HEK293 (cell line): ENCODE results near the gene ANAPC2.
A peak's percentile ranks its signal among the peaks of the same experiment; 100 is the strongest.

Experiments
- CTCF ChIA-PET: fragments of 350-600 bp; formaldehyde crosslinking; extraction: SDS; loops from one replicate; lab custom pipeline; 2021; ENCODE audit warnings: antibody characterized with exemption; lab: Yijun Ruan, JAX
- POLR2A ChIA-PET: fragments of 300-600 bp; formaldehyde crosslinking; extraction: SDS; loops from one replicate; lab custom pipeline; 2020; ENCODE audit warnings: antibody characterized with exemption, inconsistent platforms; lab: Yijun Ruan, JAX
- H3K27ac ChIP-seq: fragments of 200-500 bp; sonication (Bioruptor generic); 2 replicates; pipeline ENCODE4 v1.5.1; 2014; ENCODE audit warnings: low read depth, low read length, control low read depth, inconsistent platforms; ENCODE audit errors: extremely low read depth
- H3K36me3 ChIP-seq, 2 experiments: fragments of 200-500 bp in 1 of 2; sonication (Bioruptor generic) in 1 of 2; 1 replicate in 1 of 2; 2 replicates in 1 of 2; pipeline ENCODE4 v1.5.1; 2014 to 2017; ENCODE audit warnings: inconsistent platforms in 2 of 2, low read length in 2 of 2; ENCODE audit not compliant: control insufficient read depth in 2 of 2, insufficient read depth in 1 of 2
- H3K4me1 ChIP-seq: fragments of 200-500 bp; sonication (Bioruptor generic); 2 replicates; pipeline ENCODE4 v1.5.1; 2014; ENCODE audit warnings: mild to moderate bottlenecking, low read length, inconsistent platforms; ENCODE audit not compliant: control insufficient read depth, insufficient read depth
- H3K4me3 ChIP-seq: 2 replicates; pipeline ENCODE4 v1.5.1; 2011; ENCODE audit warnings: low read depth, mild to moderate bottlenecking, control low read depth, low read length, moderate library complexity
- H3K9me3 ChIP-seq: fragments of 200-500 bp; sonication (Bioruptor generic); 2 replicates; pipeline ENCODE4 v1.5.1; 2014; ENCODE audit warnings: low read depth, low read length, inconsistent platforms; ENCODE audit not compliant: control insufficient read depth, insufficient read depth
- BCL11A ChIP-seq: fragments of 450-650 bp; formaldehyde crosslinking; IDR thresholded peaks from 2 replicates; pipeline ENCODE4 v1.5.1; 2016; ENCODE audit warnings: low read depth, missing biosample characterization, missing genetic modification characterization
- BCL11B ChIP-seq: fragments of 450-650 bp; formaldehyde crosslinking; IDR thresholded peaks from 2 replicates; pipeline ENCODE4 v1.5.1; 2016; ENCODE audit warnings: low read depth, missing biosample characterization, missing genetic modification characterization
- FEZF1 ChIP-seq: fragments of 450-650 bp; formaldehyde crosslinking; IDR thresholded peaks from 2 replicates; pipeline ENCODE4 v1.5.1; 2016; ENCODE audit warnings: missing biosample characterization, missing genetic modification characterization
- SCRT2 ChIP-seq: fragments of 450-650 bp; formaldehyde crosslinking; IDR thresholded peaks from 2 replicates; pipeline ENCODE4 v1.5.1; 2016; ENCODE audit warnings: missing biosample characterization, missing genetic modification characterization
- ZBTB1 ChIP-seq: fragments of 450-650 bp; formaldehyde crosslinking; IDR thresholded peaks from 2 replicates; pipeline ENCODE4 v1.5.1; 2016; ENCODE audit warnings: missing biosample characterization, missing genetic modification characterization
- ZFP69B ChIP-seq: fragments of 450-650 bp; formaldehyde crosslinking; IDR thresholded peaks from 2 replicates; pipeline ENCODE4 v1.5.1; 2016; ENCODE audit warnings: missing biosample characterization, missing genetic modification characterization
- ZNF157 ChIP-seq: fragments of 450-650 bp; formaldehyde crosslinking; IDR thresholded peaks from 2 replicates; pipeline ENCODE4 v1.5.1; 2016; ENCODE audit warnings: missing biosample characterization, missing genetic modification characterization
- ZNF214 ChIP-seq: fragments of 450-650 bp; formaldehyde crosslinking; IDR thresholded peaks from 2 replicates; pipeline ENCODE4 v1.5.1; 2017; ENCODE audit warnings: missing biosample characterization, mild to moderate bottlenecking, missing genetic modification characterization, borderline replicate concordance
- ZNF23 ChIP-seq: fragments of 450-650 bp; formaldehyde crosslinking; IDR thresholded peaks from 2 replicates; pipeline ENCODE4 v1.5.1; 2016; ENCODE audit warnings: missing biosample characterization, missing genetic modification characterization, borderline replicate concordance
- ZNF341 ChIP-seq: fragments of 450-650 bp; formaldehyde crosslinking; IDR thresholded peaks from 2 replicates; pipeline ENCODE4; 2016; ENCODE audit warnings: low read depth, missing biosample characterization, missing genetic modification characterization
- ZNF510 ChIP-seq: fragments of 450-650 bp; formaldehyde crosslinking; IDR thresholded peaks from 2 replicates; pipeline ENCODE4 v1.5.1; 2018; ENCODE audit warnings: mild to moderate bottlenecking, missing genetic modification characterization, missing biosample characterization; ENCODE audit not compliant: insufficient replicate concordance
- ZNF544 ChIP-seq: fragments of 450-650 bp; formaldehyde crosslinking; IDR thresholded peaks from 2 replicates; pipeline ENCODE4 v1.5.0; 2017; ENCODE audit warnings: missing biosample characterization, missing genetic modification characterization
- ZNF549 ChIP-seq: fragments of 450-650 bp; IDR thresholded peaks from 2 replicates; pipeline ENCODE4 v1.5.1; 2018; ENCODE audit warnings: missing biosample characterization, missing genetic modification characterization, mild to moderate bottlenecking, inconsistent platforms, moderate library complexity
- ZNF571 ChIP-seq: fragments of 450-650 bp; formaldehyde crosslinking; IDR thresholded peaks from 2 replicates; pipeline ENCODE4 v1.5.0; 2017; ENCODE audit warnings: missing biosample characterization, missing genetic modification characterization
- ZNF623 ChIP-seq: fragments of 450-650 bp; formaldehyde crosslinking; IDR thresholded peaks from 2 replicates; pipeline ENCODE4 v1.5.1; 2016; ENCODE audit warnings: missing biosample characterization, missing genetic modification characterization
- ZNF624 ChIP-seq: fragments of 450-650 bp; formaldehyde crosslinking; IDR thresholded peaks from 2 replicates; pipeline ENCODE4 v1.5.1; 2017; ENCODE audit warnings: missing biosample characterization, missing genetic modification characterization
- ZNF777 ChIP-seq: fragments of 450-650 bp; formaldehyde crosslinking; IDR thresholded peaks from 2 replicates; pipeline ENCODE4 v1.5.1; 2017; ENCODE audit warnings: missing biosample characterization, missing genetic modification characterization, borderline replicate concordance
- ZNF792 ChIP-seq: fragments of 450-650 bp; formaldehyde crosslinking; IDR thresholded peaks from 2 replicates; pipeline ENCODE4 v1.5.1; 2016; ENCODE audit warnings: missing biosample characterization, missing genetic modification characterization
- TF ChIP-seq, protein P1 (sequence below): fragments of 450-650 bp; formaldehyde crosslinking; IDR thresholded peaks from 2 replicates; pipeline ENCODE4 v1.5.1; 2016; ENCODE audit warnings: missing biosample characterization, missing genetic modification characterization
- TF ChIP-seq, protein P2 (sequence below): fragments of 450-650 bp; formaldehyde crosslinking; IDR thresholded peaks from 2 replicates; pipeline ENCODE4 v1.5.1; 2017; ENCODE audit warnings: missing biosample characterization, missing genetic modification characterization
- TF ChIP-seq, protein P3 (sequence below): fragments of 450-650 bp; formaldehyde crosslinking; IDR thresholded peaks from 2 replicates; pipeline ENCODE4 v1.5.1; 2016; ENCODE audit warnings: missing biosample characterization, missing genetic modification characterization

The ANAPC2 gene

GRCh38 chr9:137233143-137233980 is 45.0 kb upstream of the ANAPC2 start:
- peaks cover 0 to under 1% of the 10 kb centered on the region in 2 experiments; a peak in 1 of 3 replicates for H3K36me3 ChIP-seq
- TF ChIP-seq ZNF157 (tag by site-specific recombination): peak; percentile 88
- TF ChIP-seq ZNF623 (tag by site-specific recombination): no peak
- no peak for TF ChIP-seq ZNF549 (tag by site-specific recombination)
- TF ChIP-seq ZNF544 (tag by site-specific recombination): no peak
- TF ChIP-seq ZNF777 (tag by site-specific recombination): no peak
- TF ChIP-seq ZBTB1: no peak
- no peak for TF ChIP-seq ZNF792 (tag by site-specific recombination)
- TF ChIP-seq ZFP69B (tag by site-specific recombination): no peak
- TF ChIP-seq, protein P1, sequence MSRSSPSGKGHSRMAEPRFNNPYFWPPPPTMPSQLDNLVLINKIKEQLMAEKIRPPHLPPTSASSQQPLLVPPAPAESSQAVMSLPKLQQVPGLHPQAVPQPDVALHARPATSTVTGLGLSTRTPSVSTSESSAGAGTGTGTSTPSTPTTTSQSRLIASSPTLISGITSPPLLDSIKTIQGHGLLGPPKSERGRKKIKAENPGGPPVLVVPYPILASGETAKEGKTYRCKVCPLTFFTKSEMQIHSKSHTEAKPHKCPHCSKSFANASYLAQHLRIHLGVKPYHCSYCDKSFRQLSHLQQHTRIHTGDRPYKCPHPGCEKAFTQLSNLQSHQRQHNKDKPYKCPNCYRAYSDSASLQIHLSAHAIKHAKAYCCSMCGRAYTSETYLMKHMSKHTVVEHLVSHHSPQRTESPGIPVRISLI (tag by site-specific recombination): no peak
- TF ChIP-seq BCL11A: 0 out of 2 replicates have a peak, but pooled peaks have one; percentile 31
- TF ChIP-seq FEZF1 (tag by site-specific recombination): no peak
- TF ChIP-seq, protein P2, sequence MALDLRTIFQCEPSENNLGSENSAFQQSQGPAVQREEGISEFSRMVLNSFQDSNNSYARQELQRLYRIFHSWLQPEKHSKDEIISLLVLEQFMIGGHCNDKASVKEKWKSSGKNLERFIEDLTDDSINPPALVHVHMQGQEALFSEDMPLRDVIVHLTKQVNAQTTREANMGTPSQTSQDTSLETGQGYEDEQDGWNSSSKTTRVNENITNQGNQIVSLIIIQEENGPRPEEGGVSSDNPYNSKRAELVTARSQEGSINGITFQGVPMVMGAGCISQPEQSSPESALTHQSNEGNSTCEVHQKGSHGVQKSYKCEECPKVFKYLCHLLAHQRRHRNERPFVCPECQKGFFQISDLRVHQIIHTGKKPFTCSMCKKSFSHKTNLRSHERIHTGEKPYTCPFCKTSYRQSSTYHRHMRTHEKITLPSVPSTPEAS (tag by site-specific recombination): no peak
- no peak for TF ChIP-seq ZNF571 (tag by site-specific recombination)
- TF ChIP-seq ZNF214 (tag by site-specific recombination): no peak
- no peak for TF ChIP-seq ZNF510 (tag by site-specific recombination)
- TF ChIP-seq ZNF341 (tag by site-specific recombination): no peak
- TF ChIP-seq BCL11B (tag by site-specific recombination): peak; percentile 68; the same call in 1 of the 2 replicates
- TF ChIP-seq SCRT2 (tag by site-specific recombination): no peak
- TF ChIP-seq, protein P3, sequence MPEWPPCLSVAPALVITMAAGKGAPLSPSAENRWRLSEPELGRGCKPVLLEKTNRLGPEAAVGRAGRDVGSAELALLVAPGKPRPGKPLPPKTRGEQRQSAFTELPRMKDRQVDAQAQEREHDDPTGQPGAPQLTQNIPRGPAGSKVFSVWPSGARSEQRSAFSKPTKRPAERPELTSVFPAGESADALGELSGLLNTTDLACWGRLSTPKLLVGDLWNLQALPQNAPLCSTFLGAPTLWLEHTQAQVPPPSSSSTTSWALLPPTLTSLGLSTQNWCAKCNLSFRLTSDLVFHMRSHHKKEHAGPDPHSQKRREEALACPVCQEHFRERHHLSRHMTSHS: no peak
- no peak for TF ChIP-seq ZNF23 (tag by site-specific recombination)
- ChIA-PET POLR2A (interaction anchor here (0.8 kb wide), 1 partner anchor 10 kb away, joined by 3 read pairs; no protein-coding TSS in a partner anchor), CTCF (interaction anchor here (0.6 to 1.2 kb wide), 4 partner anchors 18 to 35 kb away, joined by 3 to 4 read pairs (median 3); partner anchors contain the start of genes STPG3 and TPRN)
- peaks cover 3% of the 10 kb centered on the region; the same call in 1 of the 2 replicates for H3K4me1 ChIP-seq
- no peaks in the 10 kb centered on the region for H3K9me3 ChIP-seq
- H3K27ac ChIP-seq: no peak overlapping the region
- no peak overlapping the region for H3K4me3 ChIP-seq

- Histone ChIP-seq H3K9me3 (no peaks in the 10 kb centered on the region), H3K27ac (no peak overlapping the region), H3K36me3 (no peaks in the 10 kb centered on the region), H3K4me1 (peaks cover 3% of the 10 kb centered on the region; the same call in 1 of the 2 replicates), H3K4me3 (no peak overlapping the region)
- ChIA-PET POLR2A (interaction anchor here (0.6 kb wide), 2 partner anchors 13 to 107 kb away, joined by 3 to 6 read pairs; no protein-coding TSS in a partner anchor), CTCF (no interaction called here)
- TF ChIP-seq ZNF624 (tag by site-specific recombination) (no peak), BCL11B (tag by site-specific recombination) (0 out of 2 replicates have a peak, but pooled peaks have one; percentile 14)
Observed at GRCh38 chr9:137232510-137232909, 44.1 kb upstream of the ANAPC2 start.
